Vagina (tissue), 2 donors: ENCODE results near the gene INSYN2A. TPM values are rescaled to one million over a fixed set of nuclear protein-coding genes. Genes with fewer than 3 reads are reported as not detected.

Experiments
- DNase-seq, 2 donors: peaks; one replicate each; pipeline ENCODE4 v3.0.0-alpha.2; 2017; ENCODE audit errors: extremely low spot score in 2 of 2
- H3K27ac ChIP-seq: fragments of 200-600 bp; sonication (generic); one replicate; pipeline ENCODE4 v1.5.1; 2019
- H3K27me3 ChIP-seq: fragments of 200-600 bp; sonication (generic); one replicate; pipeline ENCODE4 v1.5.1; 2019
- H3K36me3 ChIP-seq, 2 donors: fragments of 200-600 bp; sonication (generic); one replicate each; pipeline ENCODE4 v1.5.1; 2017 to 2019
- H3K4me1 ChIP-seq: fragments of 200-600 bp; sonication (generic); one replicate; pipeline ENCODE4 v1.5.1; 2019
- H3K4me3 ChIP-seq, 2 donors: fragments of 200-600 bp; sonication (generic); 1 replicate in 1 of 2; 2 replicates in 1 of 2; pipeline ENCODE4 v1.5.1; 2016 to 2019
- H3K9me3 ChIP-seq: fragments of 200-600 bp; sonication (generic); one replicate; pipeline ENCODE4 v1.5.1; 2019
- POLR2A ChIP-seq, 2 donors: fragments of 450-650 bp; IDR thresholded peaks; one replicate each; pipeline ENCODE4 v1.6.1; 2017; ENCODE audit warnings: antibody characterized with exemption in 2 of 2, mild to moderate bottlenecking in 2 of 2, moderate library complexity in 2 of 2
- POLR2AphosphoS5 ChIP-seq, 2 donors: sonication (generic); formaldehyde crosslinking; IDR thresholded peaks; one replicate each; pipeline ENCODE4 v1.9.0; 2017; ENCODE audit warnings: antibody characterized with exemption in 2 of 2, mild to moderate bottlenecking in 2 of 2, low read depth in 1 of 2; ENCODE audit not compliant: insufficient read depth in 1 of 2
- intact Hi-C: fragments of 100-400 bp; cut with DNase I; formaldehyde crosslinking; loops from one replicate; pipeline ENCODE4 v1.15.1; 2023
- total RNA-seq: library from RNA; depleted of rRNA; stranded (reverse); fragments of >200 nt; gene quantifications from one replicate; pipeline ENCODE4 v1.2.3, GENCODE V29; 2016
- TF ChIP-seq, protein P1 (sequence below), 3 experiments: fragments of 450-650 bp in 2 of 3; fragments of 200-600 bp in 1 of 3; sonication (generic) in 1 of 3; IDR thresholded peaks; one replicate each; pipeline ENCODE4 v1.5.1; 2017 to 2019; ENCODE audit warnings: antibody characterized with exemption in 3 of 3, mild to moderate bottlenecking in 2 of 3, moderate library complexity in 2 of 3

Gene INSYN2A
- total RNA-seq, 1 donor from 2014 or later = 0.25 TPM

DNA sequence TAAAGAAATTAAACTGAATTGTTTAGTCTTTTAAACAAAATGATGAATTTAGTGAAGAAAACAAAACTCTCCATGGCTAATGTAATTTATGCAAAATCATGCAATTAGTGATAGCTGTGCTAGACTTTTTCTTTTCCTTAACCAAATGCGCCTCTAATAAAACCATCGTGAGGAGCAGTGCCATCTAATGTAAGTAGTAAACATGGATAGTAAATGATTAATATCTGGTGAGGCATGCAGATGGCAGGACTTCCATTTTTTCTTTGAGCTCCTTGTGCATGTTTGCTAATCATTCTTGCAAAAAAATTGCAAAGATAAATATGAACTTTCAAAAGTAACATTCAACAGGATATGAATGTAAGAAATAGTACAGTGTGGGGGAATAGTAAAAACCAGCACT is 2.3 kb downstream of the INSYN2A start:
- no peaks in the 10 kb centered on the region for H3K27me3 ChIP-seq
- no peak for DNase-seq
- H3K4me3 ChIP-seq = no peak overlapping the region
- no peaks in the 10 kb centered on the region for H3K36me3 ChIP-seq
- no peak overlapping the region for H3K27ac ChIP-seq
- peaks cover 18% of the 10 kb centered on the region for H3K4me1 ChIP-seq
- TF ChIP-seq POLR2A (IDR thresholded peaks at IDR 0.05) = no peak
- TF ChIP-seq POLR2AphosphoS5 (IDR thresholded peaks at IDR 0.05; ENCODE audit: insufficient read depth in 1 of 2, low read depth in 1 of 2) = no peak
- intact Hi-C loops = no loop called here
- H3K9me3 ChIP-seq = no peaks in the 10 kb centered on the region

DNA sequence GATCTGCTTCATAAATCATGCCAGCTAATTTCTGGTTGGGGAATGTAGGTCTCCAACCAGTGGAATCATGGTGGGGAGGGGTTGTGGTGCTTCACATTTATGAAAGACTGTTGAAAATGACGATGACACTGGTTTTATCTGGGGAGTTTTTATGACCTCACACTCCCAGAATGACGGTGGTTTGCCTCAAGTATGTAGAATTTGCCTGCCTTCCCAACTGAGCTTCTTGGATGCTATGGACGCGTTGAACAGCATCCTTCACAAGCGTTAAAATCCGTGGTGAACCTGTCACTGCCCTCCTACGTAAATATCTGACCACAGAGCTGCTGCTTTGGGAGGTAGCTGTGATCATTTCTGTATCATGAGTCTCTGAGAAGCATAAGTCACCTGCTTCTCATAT is 3.3 kb downstream of the INSYN2A start:
- no peaks in the 10 kb centered on the region for H3K36me3 ChIP-seq
- no peak overlapping the region for H3K4me3 ChIP-seq
- intact Hi-C loops = no loop called here
- no peaks in the 10 kb centered on the region for H3K9me3 ChIP-seq
- no peak for DNase-seq
- TF ChIP-seq POLR2AphosphoS5 (IDR thresholded peaks at IDR 0.05; ENCODE audit: insufficient read depth in 1 of 2, low read depth in 1 of 2) (no peak), POLR2A (IDR thresholded peaks at IDR 0.05) (no peak)
- TF ChIP-seq, protein P1, sequence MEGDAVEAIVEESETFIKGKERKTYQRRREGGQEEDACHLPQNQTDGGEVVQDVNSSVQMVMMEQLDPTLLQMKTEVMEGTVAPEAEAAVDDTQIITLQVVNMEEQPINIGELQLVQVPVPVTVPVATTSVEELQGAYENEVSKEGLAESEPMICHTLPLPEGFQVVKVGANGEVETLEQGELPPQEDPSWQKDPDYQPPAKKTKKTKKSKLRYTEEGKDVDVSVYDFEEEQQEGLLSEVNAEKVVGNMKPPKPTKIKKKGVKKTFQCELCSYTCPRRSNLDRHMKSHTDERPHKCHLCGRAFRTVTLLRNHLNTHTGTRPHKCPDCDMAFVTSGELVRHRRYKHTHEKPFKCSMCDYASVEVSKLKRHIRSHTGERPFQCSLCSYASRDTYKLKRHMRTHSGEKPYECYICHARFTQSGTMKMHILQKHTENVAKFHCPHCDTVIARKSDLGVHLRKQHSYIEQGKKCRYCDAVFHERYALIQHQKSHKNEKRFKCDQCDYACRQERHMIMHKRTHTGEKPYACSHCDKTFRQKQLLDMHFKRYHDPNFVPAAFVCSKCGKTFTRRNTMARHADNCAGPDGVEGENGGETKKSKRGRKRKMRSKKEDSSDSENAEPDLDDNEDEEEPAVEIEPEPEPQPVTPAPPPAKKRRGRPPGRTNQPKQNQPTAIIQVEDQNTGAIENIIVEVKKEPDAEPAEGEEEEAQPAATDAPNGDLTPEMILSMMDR (IDR thresholded peaks at IDR 0.05) = no peak
- no peak overlapping the region for H3K27ac ChIP-seq
- peaks cover 18% of the 10 kb centered on the region for H3K4me1 ChIP-seq
- no peaks in the 10 kb centered on the region for H3K27me3 ChIP-seq

DNA sequence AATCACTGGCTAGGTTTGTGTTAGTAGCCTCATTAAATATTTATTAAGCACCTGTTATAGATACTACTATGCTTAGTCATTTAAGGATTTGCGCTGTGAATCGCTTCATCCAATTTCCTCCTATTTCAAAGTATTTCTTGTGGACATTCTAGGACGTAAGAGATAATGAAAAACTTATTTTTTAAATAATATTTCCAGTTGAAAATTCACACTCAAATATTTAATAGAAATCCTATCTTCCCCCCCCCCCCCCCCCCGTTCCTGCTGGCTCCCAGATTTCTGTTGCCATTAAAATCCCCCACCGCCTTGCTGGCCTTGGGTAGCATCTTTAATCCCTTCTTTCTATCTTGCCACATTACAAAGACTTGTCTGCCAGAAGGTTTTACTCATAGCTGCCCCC is 6.0 kb downstream of the INSYN2A start:
- Histone ChIP-seq H3K9me3 (no peaks in the 10 kb centered on the region), H3K4me1 (peaks cover 14% of the 10 kb centered on the region), H3K36me3 (no peaks in the 10 kb centered on the region), H3K27ac (no peak overlapping the region), H3K27me3 (no peaks in the 10 kb centered on the region), H3K4me3 (no peak overlapping the region)
- intact Hi-C loops = no loop called here
- TF ChIP-seq POLR2AphosphoS5 (IDR thresholded peaks at IDR 0.05; ENCODE audit: insufficient read depth in 1 of 2, low read depth in 1 of 2) = no peak
- TF ChIP-seq, protein P1 (IDR thresholded peaks at IDR 0.05) = no peak
- no peak for TF ChIP-seq POLR2A (IDR thresholded peaks at IDR 0.05)
- DNase-seq = no peak

DNA sequence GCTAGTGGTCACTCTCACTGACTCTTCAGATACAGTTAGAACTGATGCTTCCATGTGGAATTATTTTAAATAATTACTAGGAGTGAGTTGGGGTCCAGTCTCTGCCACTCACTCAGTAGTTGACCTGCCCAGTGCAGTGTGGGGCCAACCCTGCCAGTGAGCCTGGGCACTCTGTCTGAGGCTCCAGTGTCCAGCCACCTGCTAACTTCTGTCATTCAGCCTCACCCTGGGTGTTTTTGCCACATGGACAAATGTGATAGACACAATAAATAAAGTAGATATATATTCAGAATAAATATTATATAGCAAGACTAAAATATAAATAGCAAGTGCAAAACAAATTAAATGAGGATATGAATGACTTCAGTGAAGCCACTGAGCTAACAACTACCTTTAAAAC is 7.2 kb downstream of the INSYN2A start:
- H3K27ac ChIP-seq = no peak overlapping the region
- no peak for DNase-seq
- no peak for TF ChIP-seq POLR2AphosphoS5 (IDR thresholded peaks at IDR 0.05; ENCODE audit: insufficient read depth in 1 of 2, low read depth in 1 of 2)
- TF ChIP-seq POLR2A (IDR thresholded peaks at IDR 0.05) = no peak
- TF ChIP-seq, protein P1 (IDR thresholded peaks at IDR 0.05) = no peak
- H3K4me1 ChIP-seq = peaks cover 2% of the 10 kb centered on the region
- no peaks in the 10 kb centered on the region for H3K27me3 ChIP-seq
- no peak overlapping the region for H3K4me3 ChIP-seq
- no peaks in the 10 kb centered on the region for H3K36me3 ChIP-seq
- intact Hi-C loops = no loop called here
- H3K9me3 ChIP-seq = no peaks in the 10 kb centered on the region

DNA sequence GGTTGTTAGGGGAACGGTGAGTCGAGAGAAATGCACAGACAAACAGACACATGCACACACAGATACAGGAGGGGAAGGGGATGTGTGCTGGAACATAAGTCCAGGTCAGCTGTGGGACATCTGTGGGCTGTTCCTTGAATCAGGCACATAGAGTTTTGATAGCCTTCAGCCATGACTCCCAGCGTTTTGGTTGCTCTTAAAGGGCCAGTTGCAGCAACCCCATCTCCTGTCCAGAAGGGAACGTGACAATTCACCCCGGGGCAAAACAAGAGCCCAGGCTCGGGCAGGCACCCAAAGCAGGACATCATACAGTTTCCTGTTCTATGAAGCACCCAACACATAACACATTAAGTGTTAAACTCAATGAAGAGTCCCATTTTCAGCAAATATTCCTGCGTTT is 9.6 kb downstream of the INSYN2A start:
- intact Hi-C loops = no loop called here
- DNase-seq = no peak
- Histone ChIP-seq H3K36me3 (no peaks in the 10 kb centered on the region), H3K9me3 (no peaks in the 10 kb centered on the region), H3K27me3 (no peaks in the 10 kb centered on the region), H3K4me1 (no peaks in the 10 kb centered on the region), H3K4me3 (no peak overlapping the region), H3K27ac (no peak overlapping the region)
- TF ChIP-seq POLR2AphosphoS5 (IDR thresholded peaks at IDR 0.05; ENCODE audit: insufficient read depth in 1 of 2, low read depth in 1 of 2) = no peak
- no peak for TF ChIP-seq POLR2A (IDR thresholded peaks at IDR 0.05)
- TF ChIP-seq, protein P1 (IDR thresholded peaks at IDR 0.05) = no peak
